Prostate gland (tissue), 2 donors: Measurements from ENCODE around the gene NDST1. TPM values are rescaled to one million over a fixed set of nuclear protein-coding genes. Genes with fewer than 3 reads are reported as not detected.

Experiments used
- DNase-seq: peaks from one replicate; pipeline ENCODE4 v3.0.0-alpha.2; 2019; ENCODE audit warnings: low spot score
- H3K27ac ChIP-seq, 2 donors: fragments of 200-600 bp; sonication (generic); 2 replicates each; pipeline ENCODE4 v1.5.1; 2017 to 2019
- H3K27me3 ChIP-seq: fragments of 200-600 bp; sonication (generic); replicated peaks from 2 replicates; pipeline ENCODE4 v1.5.1; 2019; ENCODE audit not compliant: insufficient read depth
- H3K36me3 ChIP-seq, 2 donors: fragments of 200-600 bp; sonication (generic); 1 replicate in 1 of 2; 2 replicates in 1 of 2; pipeline versions ENCODE4 v1.5.1 to v1.8.1; 2017 to 2019
- H3K4me1 ChIP-seq: fragments of 200-600 bp; sonication (generic); replicated peaks from 2 replicates; pipeline ENCODE4 v1.5.1; 2019
- H3K4me3 ChIP-seq, 2 donors: fragments of 200-600 bp; sonication (generic); 2 replicates each; pipeline ENCODE4 v1.5.1; 2017 to 2019
- H3K9me3 ChIP-seq: fragments of 200-600 bp; sonication (generic); 2 replicates; pipeline ENCODE4 v1.5.1; 2017
- POLR2A ChIP-seq: fragments of 450-650 bp; IDR thresholded peaks from one replicate; pipeline ENCODE4 v1.6.1; 2016; ENCODE audit warnings: antibody characterized with exemption, mild to moderate bottlenecking
- POLR2AphosphoS5 ChIP-seq: sonication (generic); formaldehyde crosslinking; IDR thresholded peaks from one replicate; pipeline ENCODE4 v1.6.1; 2017; ENCODE audit warnings: antibody characterized with exemption
- WGBS: methylation state at CpG from one replicate; pipeline ENCODE4 v1.1.5; 2018; 5-methylcytosine and 5-hydroxymethylcytosine counted together
- intact Hi-C: fragments of 100-400 bp; cut with DNase I; formaldehyde crosslinking; loops from one replicate; pipeline ENCODE4 v1.14.2; 2022
- total RNA-seq, 2 donors: library from RNA; depleted of rRNA; stranded (reverse); fragments of >200 nt; gene quantifications; one replicate each; pipeline ENCODE4 v1.1.0, GENCODE V29; 2016
- TF ChIP-seq, protein P1 (sequence below), 4 experiments: fragments of 200-600 bp in 2 of 4; fragments of 450-650 bp in 2 of 4; sonication (generic) in 2 of 4; IDR thresholded peaks; 1 replicate in 3 of 4; 2 replicates in 1 of 4; pipeline ENCODE4 v1.5.1; 2016 to 2019; ENCODE audit warnings: antibody characterized with exemption in 4 of 4, mild to moderate bottlenecking in 2 of 4, moderate library complexity in 2 of 4

The NDST1 gene
- total RNA-seq, 2 donors from 2014 or later: 65.8 to 175 TPM

DNA sequence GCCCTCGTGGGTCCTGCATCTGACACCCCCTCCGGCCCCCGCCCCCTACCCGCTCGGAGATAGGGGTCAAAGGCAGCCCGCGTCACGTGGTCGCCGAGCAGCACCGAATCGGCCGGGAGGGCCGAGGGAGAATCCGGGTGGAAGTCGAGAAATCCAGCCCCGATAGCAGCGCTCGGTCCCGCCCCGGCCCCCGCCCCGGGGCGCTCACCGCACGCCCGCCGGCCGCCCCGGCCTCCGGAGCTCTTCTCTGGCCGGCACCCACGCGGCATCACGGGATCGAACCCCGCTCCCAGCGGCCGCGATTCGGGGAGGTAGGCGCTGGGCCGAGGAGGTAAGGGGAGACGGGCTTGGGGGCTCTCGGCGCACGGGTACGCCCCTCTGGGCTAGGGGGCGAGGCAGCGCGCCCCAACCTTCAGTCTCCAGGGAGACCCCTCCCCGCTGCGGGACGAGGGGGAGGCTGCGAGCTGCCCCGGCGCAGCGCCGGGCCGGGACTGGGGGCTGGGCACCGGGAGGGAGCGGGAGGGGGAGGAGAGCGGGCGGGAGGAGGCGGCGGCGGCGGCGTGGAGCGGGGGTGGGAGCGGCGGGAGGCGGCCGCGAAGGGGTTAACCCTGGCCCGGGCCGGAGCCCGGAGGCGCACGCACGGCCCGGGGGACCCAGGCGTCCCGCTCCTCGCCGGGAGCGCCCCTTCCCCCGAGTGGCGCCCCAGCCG lies 22.1 kb upstream of the NDST1 start:
- Histone ChIP-seq H3K4me1 (peaks cover 17% of the 10 kb centered on the region), H3K27me3 (no peaks in the 10 kb centered on the region), H3K9me3 (no peaks in the 10 kb centered on the region), H3K27ac (peak overlapping the region; percentile 92 to 93), H3K4me3 (peak overlapping the region; percentile 94 to 98), H3K36me3 (no peaks in the 10 kb centered on the region)
- peak; percentile 49 for DNase-seq
- TF ChIP-seq, protein P1, sequence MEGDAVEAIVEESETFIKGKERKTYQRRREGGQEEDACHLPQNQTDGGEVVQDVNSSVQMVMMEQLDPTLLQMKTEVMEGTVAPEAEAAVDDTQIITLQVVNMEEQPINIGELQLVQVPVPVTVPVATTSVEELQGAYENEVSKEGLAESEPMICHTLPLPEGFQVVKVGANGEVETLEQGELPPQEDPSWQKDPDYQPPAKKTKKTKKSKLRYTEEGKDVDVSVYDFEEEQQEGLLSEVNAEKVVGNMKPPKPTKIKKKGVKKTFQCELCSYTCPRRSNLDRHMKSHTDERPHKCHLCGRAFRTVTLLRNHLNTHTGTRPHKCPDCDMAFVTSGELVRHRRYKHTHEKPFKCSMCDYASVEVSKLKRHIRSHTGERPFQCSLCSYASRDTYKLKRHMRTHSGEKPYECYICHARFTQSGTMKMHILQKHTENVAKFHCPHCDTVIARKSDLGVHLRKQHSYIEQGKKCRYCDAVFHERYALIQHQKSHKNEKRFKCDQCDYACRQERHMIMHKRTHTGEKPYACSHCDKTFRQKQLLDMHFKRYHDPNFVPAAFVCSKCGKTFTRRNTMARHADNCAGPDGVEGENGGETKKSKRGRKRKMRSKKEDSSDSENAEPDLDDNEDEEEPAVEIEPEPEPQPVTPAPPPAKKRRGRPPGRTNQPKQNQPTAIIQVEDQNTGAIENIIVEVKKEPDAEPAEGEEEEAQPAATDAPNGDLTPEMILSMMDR (IDR thresholded peaks at IDR 0.05): no peak
- peak; percentile 51 for TF ChIP-seq POLR2A
- under 1% methylated on average over 44 of the region's 90 CpGs for WGBS
- intact Hi-C loops: loop anchor here (5.0 kb wide), 1 partner anchor 36 kb away; no protein-coding TSS in a partner anchor

DNA sequence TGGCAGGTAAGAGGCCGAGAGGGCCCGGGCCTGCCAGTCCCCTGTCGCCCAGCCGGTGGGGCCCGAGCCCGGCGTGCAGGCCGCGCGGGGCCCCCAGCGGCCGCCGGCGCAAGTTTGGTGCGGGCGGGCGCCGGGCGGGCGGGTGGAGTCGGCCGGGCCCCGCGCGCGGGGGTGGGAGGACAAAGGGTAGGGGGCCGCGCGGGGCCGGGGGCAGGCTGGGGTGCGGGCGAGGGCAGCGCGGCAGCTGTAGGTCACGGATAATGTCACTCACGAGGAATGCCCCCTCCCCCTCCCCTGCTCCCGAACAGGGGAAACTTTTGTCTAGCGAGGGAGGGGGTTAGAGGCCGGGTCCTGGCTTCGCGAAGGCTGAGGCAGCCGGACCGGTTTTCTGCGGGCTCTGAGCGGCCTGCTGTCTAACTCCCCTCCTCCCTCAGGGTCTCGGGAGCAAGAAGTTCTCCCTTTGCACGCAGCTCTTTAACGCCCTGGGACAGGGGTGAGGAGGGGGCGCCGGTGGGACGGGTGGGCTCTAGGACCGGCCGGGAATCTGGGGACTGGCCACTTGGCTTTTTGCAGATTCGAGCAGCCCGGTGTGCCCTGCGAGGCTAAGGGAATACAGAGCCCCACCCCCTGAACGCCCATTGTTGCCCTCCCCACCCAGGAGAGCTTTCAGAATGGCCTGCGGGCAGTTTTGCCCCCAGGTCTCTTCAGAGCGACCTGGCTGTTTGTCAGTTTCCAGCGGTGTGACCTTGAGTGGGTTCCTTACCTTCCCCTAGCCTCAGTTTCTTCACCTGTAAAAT lies 21.3 kb upstream of the NDST1 start:
- H3K9me3 ChIP-seq: no peaks in the 10 kb centered on the region
- intact Hi-C loops: loop anchor here (5.0 kb wide), 1 partner anchor 36 kb away; no protein-coding TSS in a partner anchor
- H3K27me3 ChIP-seq: no peaks in the 10 kb centered on the region
- under 1% methylated on average over 57 of the region's 60 CpGs for WGBS
- peak overlapping the region; percentile 94 to 98 for H3K4me3 ChIP-seq
- H3K4me1 ChIP-seq: peaks cover 17% of the 10 kb centered on the region
- no peaks in the 10 kb centered on the region for H3K36me3 ChIP-seq
- TF ChIP-seq POLR2AphosphoS5 (peak; percentile 9), POLR2A (no peak)
- TF ChIP-seq, protein P1 (IDR thresholded peaks at IDR 0.05): peak in 1 of 4 experiments; percentile 21
- peak; percentile 73 for DNase-seq
- H3K27ac ChIP-seq: peak overlapping the region; percentile 92 to 93

DNA sequence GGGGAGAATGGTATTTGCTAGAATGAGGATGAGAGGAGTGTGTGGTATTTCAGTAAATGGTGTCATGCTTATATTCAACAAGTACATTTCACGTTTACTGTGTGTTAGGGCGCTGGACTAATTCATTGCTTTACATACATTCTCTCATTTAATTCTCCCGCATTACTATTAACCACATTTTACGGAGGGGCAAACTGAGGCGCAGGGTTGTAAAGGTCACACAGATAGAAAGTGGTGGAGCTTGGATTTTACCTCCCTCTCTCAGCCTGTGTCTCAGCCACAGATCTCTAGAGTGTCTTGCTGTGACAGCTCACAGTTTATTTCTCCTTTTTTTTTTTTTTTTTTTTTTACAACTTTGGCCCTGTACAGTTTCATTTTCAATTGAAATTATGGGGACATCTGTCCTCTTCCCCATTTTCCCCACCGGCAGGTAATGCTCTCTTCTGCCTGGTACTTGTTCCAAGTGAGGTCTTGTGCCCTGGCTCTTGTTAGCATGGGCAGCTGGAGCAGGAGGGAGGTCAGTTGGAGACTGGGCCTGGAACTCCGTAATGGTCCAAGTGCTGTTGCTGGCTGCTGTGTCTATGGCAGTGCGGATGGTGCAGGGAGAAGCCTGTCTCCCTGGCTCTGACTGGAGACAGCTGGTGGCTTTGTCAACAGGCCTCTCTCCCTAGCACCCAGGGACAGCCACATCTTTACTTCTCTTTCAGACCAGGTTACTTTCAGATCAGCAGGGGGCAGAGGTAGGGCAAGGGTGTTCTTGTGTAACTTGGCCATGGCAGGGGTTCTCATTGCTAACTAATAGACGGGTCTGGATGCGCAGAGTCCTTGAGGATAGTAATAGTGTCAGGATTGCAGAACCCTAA lies 20.5 kb upstream of the NDST1 start:
- H3K4me3 ChIP-seq: peak overlapping the region; percentile 94 to 98
- no peaks in the 10 kb centered on the region for H3K9me3 ChIP-seq
- DNase-seq: peak; percentile 31
- intact Hi-C loops: loop anchor here (5.0 kb wide), 1 partner anchor 35 kb away; no protein-coding TSS in a partner anchor
- H3K4me1 ChIP-seq: peaks cover 17% of the 10 kb centered on the region
- H3K36me3 ChIP-seq: no peaks in the 10 kb centered on the region
- peak overlapping the region; percentile 92 to 93 for H3K27ac ChIP-seq
- TF ChIP-seq POLR2AphosphoS5: no peak
- TF ChIP-seq, protein P1 (IDR thresholded peaks at IDR 0.05): peak in 2 of 4 experiments; percentile 18 to 30
- 25% methylated on average over 10 of the region's 10 CpGs for WGBS
- no peaks in the 10 kb centered on the region for H3K27me3 ChIP-seq

DNA sequence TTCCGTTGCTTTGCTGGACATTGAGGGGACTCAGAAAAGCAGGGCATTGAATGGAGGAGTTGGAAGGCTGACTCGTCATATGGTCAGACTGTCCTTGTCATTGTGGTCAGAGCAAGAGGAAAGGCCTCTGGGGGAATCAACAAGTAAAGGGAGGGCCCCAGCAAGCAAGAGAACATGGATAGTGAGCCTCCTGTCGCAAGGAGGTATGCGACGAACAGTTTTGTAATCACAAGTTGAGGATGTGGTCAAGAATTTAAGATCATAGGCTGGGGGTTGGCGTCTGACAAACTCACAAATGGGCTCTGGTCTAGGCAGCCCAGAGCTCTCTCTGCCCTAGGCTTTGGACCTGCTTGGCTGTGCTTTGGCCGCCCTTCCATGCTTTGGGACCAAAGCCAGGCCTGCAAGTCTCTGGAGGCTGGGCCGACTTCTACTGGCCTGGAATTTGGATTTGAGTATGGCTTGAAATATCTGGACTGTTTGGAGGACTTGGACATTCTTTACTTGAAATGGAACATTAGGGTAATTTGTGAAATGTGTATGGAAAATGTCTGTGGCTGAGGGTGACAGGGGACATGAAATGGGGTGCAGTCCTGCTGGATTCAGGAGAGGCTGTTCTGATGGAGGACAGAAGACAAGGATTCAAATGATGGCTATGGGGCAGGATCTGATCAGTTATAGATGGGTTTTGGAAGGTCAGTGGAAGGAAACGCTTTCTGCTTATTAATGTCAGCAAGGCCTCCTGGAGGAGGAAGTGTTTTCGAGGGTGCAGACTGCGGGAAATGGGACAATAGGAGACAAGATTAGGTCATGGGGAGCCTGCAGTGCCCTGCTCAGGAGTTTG lies 19.2 kb upstream of the NDST1 start:
- no peak overlapping the region for H3K4me3 ChIP-seq
- H3K27ac ChIP-seq: peak overlapping the region; percentile 92 to 93
- H3K27me3 ChIP-seq: no peaks in the 10 kb centered on the region
- no peaks in the 10 kb centered on the region for H3K36me3 ChIP-seq
- H3K9me3 ChIP-seq: no peaks in the 10 kb centered on the region
- WGBS: 39% methylated on average over 11 of the region's 11 CpGs
- peaks cover 17% of the 10 kb centered on the region for H3K4me1 ChIP-seq
- intact Hi-C loops: loop anchor here (5.0 kb wide), 1 partner anchor 34 kb away; no protein-coding TSS in a partner anchor
- DNase-seq: peak; percentile 26
- TF ChIP-seq, protein P1 (IDR thresholded peaks at IDR 0.05): no peak
- TF ChIP-seq POLR2A: no peak
- TF ChIP-seq POLR2AphosphoS5: no peak
